Breast epithelium (tissue), 3 donors: Measurements from ENCODE around the gene CCDC33.

Experiments used
- CTCF ChIP-seq, 3 donors: fragments of 450-650 bp; IDR thresholded peaks; one replicate each; pipeline ENCODE4 v1.5.1; 2016 to 2017; ENCODE audit warnings: antibody characterized with exemption in 3 of 3, mild to moderate bottlenecking in 3 of 3, moderate library complexity in 3 of 3
- POLR2AphosphoS5 ChIP-seq, 3 donors: sonication (generic); formaldehyde crosslinking; IDR thresholded peaks; one replicate each; pipeline ENCODE4 v1.6.1; 2017; ENCODE audit warnings: antibody characterized with exemption in 3 of 3

GRCh38 chr15:74263466-74263865 is 27.3 kb downstream of the CCDC33 start:
- TF ChIP-seq CTCF (IDR thresholded peaks at IDR 0.05), result no peak
- no peak for TF ChIP-seq POLR2AphosphoS5 (IDR thresholded peaks at IDR 0.05)
